NCI-H2196 (cell line): ENCODE measurements around the gene UBE2D2.

Experiments used
- DNase-seq: peaks from one replicate; lab custom pipeline; 2025; ENCODE audit not compliant: unreplicated experiment; lab: John Stamatoyannopoulos, UW

The UBE2D2 gene

DNA sequence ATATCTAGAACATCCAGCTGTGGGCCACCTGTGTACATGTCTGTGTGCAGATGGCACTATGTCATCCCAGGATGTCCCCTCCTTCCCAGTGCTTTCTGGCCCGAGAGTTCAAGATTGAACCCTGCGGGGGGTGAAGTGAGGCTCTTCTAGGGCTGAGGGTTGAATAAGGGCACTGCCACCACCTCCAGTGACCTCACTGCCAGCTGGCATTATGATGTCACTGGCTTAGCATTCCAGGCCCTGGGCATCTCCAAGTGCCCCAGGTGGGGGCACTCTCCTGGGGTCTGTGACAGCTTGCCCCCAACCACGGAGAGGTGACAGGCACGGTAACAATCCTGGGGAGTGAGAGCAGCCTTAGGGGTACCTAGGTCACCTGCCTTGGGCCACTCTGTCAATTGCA lies 114.1 kb downstream of the UBE2D2 start:
- DNase-seq, result no peak

DNA sequence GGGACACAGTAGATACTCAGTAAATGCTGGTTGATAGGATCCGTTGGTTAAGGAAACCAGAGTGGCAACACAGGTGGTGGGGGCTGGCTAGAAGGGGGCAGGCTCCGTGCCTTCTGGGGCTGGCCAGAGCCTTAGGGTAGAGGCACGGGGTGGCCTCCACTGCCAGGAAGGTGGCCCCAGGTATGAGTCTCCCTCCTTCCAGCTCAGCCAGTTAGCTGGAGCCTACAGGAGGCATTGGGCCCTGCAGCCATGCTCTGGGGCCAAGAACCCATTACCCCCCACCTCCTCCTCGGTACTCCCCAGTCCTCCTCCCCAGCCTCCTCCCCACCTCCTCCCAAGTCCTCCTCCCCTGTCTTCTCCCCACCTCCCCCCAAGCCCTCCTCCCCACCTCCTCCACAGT lies 114.7 kb downstream of the UBE2D2 start:
- DNase-seq, result no peak

GRCh38 chr5:139676406-139676805 lies 115.3 kb downstream of the UBE2D2 start:
- no peak for DNase-seq

- DNase-seq, result no peak
Measured at GRCh38 chr5:139676951-139677735, 116.0 kb downstream of the UBE2D2 start.
